ENCODE measurements around the gene TSC22D1.
"Not testable (repeated sequence)": the region's sequence is repeated elsewhere in the genome, so short reads cannot be mapped to it uniquely, and the experiment has no call there.

Gene TSC22D1

DNA sequence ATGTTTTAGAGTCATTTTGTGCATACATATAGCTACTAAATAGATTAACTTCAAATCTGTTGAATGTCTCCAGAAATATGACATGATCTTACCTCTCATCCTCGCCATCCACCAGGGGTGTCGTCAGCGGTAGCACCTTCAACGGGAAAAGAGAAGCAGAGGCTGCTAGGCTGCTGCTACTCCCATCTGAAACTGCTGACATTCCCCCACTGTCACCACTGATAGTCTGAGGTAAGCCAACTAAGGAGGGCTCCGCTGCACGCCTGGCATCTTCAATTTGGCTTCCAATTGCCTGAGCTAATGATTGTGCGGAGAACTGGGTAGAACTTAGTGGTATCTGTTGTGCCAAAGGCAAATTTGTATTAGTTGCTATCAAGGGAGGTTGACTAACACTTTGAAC is 3.1 kb downstream of the TSC22D1 start:
- DNase-seq (ENCODE audit: low read depth) = no peak

DNA sequence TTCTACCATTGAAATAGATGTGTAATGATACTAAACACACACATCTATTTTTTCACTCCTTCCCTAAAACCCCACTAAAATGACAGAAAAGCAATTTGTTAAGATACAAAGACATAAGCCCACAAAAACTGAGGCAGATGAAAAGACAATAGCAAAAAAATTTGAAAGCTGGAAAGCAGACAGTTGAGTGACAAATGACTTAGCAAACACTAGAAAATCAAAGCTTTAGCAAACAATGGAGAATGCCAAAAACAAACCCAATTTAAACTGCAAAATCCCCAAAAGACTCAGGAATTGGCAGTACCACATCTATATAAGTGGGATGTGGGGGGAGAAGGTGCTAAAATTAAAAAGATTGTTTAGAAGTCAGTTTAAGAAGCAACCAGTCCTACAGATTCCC is 9.5 kb downstream of the TSC22D1 start:
- no peak for DNase-seq (ENCODE audit: low read depth)

DNA sequence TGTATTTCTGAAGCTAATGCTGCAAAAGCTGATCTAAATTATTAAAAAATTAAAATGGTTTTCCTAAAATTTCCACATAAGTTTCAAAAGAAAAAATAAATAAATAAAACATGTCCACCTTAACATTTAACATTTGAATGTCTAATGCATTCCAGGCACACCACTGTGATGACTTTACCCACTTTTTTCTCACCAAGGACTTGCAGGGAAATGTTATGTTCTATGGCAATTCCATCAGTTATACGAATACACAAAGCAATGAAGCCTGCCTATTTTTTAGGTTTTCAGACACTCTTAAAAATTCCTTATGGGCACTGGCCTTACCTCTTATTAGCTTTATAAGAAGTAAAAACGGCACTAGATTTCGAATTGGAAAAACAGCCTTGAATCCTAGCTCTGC is 10.2 kb downstream of the TSC22D1 start:
- no peak for DNase-seq (ENCODE audit: low read depth)

DNA sequence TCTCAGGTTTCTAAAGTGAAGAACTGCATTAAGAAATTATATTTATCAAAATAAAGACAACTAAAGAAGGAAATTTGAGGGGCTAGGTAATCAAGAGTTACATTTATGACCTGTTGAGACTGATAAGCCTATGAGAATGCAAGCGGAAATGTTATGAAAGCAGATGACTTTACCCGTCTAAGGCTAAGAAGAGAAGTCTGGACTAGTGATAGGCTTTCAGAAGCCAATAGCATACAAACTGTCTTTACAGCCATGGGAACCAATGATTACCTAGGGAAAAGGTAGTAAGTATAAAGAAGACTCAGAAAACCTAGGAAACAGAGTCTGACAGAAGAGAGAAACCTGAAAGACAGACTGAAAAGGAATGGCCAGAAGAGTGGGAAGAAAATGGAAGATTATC is 11.2 kb downstream of the TSC22D1 start:
- no peak for DNase-seq (ENCODE audit: low read depth)

DNA sequence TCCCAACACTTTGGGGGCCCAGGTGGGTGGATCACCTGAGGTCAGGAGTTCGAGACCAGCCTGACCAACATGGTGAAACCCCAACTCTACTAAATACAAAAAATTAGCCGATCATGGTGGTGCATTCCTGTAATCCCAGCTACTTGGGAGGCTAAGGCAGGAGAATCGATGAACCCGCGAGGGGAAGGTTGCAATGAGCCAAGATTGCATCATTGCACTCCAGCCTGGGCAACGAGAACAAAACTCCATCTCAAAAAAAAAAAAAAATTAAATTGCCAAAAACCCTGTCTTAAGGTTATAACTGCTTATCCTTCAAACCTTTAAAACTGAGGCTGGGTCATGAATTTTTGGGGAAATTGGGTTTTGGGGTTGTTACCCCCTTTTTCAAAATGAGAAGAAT is 13.3 kb downstream of the TSC22D1 start:
- not testable (repeated sequence) for DNase-seq (ENCODE audit: low read depth)

DNA sequence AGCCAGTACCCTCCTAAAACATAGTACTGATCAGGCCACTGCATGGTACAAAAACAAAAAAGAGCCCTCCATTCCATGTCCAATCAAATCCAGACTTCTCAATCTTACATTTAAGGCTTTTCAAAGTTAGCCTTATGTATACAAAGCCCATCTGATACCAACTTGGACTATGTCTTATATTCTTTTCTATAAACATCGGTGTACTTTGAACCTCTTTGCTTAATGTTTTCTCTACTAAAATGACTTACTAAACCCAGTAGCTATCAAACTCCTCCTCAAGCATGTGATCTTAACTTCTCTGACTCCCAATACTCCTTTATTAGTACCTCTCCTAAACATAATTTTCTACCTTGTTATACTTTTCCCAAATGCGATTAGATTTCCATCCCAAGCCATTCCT is 14.8 kb downstream of the TSC22D1 start:
- DNase-seq (ENCODE audit: low read depth) = no peak

DNA sequence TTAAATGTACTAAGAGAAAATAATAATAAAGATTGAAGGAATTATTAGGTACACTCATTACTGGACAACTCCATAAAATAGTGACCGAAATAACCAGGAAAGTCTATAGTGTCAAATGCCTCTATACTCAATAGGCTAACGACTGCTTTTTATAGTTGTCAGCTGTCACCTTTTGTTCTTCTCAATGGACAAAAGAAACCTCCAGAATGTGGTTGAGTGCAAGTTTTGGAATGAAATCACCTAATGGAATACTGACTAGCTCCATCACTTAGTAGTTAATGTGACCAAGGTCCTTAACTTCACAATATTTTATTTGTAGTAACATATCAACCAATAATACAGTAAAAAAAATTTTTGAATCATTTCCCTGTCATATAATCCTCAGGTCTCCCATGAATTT is 18.1 kb downstream of the TSC22D1 start:
- no peak for DNase-seq (ENCODE audit: low read depth)

DNA sequence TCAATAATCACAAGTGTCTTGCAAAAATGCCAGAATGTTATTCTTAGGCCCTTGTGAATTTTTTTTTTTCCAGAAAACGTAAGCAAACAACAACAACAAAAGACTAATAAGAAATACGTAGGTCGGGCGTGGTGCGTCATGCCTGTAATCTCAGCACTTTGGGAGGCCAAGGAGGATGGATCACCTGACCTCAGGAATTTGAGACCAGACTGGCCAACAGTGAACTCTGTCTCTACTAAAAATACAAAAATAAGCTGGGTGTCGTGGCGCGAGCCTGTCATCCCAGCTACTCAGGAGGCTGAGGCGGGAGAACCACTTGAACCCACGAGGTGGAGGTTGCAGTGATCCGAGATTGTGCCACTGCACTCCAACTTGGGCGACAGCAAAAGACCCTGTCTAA is 20.9 kb downstream of the TSC22D1 start:
- DNase-seq (ENCODE audit: low read depth) = no peak

DNA sequence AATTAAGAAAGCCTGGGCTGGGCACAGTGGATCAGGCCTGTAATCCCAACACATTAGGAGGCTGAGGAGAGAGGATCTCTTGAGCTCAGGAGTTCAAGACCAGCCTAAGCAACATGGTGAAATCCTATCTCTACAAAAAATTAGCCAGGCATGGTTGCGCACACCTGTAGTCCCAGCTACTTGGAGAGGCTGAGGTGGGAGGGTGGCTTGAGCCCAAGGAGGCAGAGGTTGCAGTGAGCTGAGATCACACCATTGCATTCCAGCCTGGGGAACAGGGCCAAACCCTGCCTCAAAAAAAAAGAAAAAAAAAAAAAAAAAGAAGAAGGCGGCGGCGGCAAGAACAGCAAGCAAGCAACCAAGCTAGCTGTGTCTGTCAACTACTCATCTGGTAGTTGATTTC is 26.7 kb downstream of the TSC22D1 start:
- DNase-seq (ENCODE audit: low read depth) = no peak

DNA sequence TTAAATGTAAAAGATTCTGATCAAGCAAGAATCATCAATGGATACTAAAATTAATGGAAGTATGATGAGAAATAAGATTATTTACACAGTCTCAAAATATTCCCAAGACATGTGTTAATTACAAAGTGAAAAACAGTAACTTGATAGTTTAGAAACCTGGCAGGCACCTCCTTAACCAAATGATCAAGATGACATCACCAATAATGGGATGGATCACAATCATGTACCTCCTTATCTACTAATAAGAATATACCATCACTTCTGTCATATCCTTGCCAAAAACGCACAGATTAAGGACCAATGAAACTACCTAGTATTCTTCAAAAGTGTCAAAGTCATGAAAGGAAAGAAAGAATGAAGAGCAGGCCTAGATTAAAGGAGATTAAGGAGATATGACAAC is 30.0 kb downstream of the TSC22D1 start:
- DNase-seq (ENCODE audit: low read depth) = no peak

DNA sequence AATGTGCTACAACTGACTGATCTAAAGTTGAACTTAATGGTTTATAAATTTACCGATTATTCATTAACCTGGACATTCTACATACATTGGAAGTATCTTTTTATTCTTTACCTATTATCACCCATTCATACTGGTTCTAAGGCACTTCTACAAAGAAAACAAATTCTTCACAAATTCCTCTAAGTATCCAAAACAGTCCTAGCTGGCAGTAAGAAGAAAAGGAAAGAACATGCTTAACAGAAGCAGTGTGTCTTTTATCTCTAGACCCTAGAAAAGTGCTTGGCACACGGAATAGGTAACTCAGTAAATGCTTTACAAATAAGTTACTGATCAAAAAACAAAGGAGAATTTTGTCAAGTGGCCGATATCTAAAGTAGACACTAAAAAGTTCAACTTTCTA is 32.8 kb downstream of the TSC22D1 start:
- no peak for DNase-seq (ENCODE audit: low read depth)

DNA sequence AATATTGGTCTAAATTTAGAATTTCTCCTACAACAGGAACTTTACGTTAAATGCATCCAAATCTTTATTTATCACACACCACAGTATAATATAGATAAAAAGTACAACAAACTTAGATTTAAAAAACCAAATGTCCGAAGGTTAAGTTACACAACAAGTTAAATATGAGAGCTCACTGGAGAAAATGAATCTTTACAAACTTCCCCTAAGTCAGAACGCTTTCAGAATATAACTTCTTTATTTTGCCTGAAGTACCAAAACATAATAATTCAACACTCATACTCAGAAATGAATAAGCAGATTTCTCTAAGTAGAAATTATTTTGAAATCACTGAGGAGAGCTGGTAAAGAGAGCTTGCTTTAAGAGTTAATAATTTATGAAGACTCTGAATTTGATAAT is 33.8 kb downstream of the TSC22D1 start:
- DNase-seq (ENCODE audit: low read depth) = no peak

DNA sequence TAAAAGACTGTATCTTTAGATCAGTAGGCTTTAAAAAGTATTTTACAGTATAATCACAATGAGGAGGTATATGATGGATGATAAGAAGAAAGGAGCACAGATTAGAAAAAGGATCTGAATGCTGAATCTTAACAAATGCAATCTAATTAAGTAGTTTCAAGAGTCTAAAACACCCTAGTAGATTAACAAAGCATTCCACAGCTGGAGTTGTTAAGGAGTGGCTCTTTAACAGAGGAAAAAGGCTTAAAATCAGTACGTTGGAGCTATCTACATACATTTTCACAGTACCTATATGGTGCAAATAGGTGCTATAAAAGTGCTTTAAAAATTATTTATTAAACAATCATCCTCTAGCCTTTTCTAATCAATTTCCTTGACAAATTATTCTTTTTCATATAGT is 34.5 kb downstream of the TSC22D1 start:
- DNase-seq (ENCODE audit: low read depth) = no peak

DNA sequence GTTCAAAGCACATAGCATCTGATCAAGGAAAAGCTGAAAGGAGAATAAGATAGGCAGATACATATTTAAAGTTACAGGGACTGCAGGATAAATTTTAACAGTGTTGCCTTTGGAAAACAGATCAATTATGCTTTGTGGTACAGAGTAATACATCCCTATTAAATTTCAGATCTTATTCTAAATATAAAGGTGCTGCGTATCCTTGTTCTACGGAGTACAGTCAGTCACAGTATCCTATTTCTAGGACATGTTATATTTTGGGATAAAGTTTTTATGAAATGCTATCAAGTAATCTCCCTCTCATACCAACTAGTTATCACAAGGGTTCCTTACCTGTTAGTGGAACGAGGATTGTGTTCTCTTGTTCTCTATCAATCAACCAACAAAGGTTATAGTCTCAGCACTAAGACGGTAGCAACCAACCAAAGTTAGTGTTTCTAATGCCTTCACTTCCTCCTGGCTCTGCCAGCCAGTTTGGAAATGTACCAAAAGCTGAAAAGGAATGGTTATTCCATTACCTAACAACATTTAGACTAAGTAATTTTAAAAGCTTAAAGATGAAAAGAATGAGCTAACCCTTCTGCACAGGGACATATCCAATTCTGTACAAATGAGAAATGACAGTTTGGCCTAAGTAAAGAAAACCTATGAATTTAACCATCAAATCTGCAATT is 35.2 kb downstream of the TSC22D1 start:
- no peak for DNase-seq (ENCODE audit: low read depth)

DNA sequence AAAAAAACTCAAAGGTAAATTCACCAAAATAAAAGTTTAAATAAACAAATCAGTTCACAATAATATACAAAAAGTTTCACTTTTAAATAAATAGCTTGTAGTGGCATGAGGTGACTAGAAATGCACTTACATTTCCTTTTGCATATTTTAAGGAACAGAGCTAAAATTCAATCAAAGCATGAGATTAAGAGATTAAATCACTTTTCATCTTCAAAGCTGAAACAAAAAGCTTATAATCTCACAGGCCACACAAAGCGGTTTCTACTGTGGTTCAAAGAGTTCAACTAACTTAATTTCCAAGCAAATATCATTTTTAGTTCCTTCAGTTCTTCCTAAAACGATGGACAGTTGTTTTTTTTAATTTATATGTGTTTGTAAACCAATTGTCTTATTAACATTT is 38.9 kb downstream of the TSC22D1 start:
- DNase-seq (ENCODE audit: low read depth) = no peak

DNA sequence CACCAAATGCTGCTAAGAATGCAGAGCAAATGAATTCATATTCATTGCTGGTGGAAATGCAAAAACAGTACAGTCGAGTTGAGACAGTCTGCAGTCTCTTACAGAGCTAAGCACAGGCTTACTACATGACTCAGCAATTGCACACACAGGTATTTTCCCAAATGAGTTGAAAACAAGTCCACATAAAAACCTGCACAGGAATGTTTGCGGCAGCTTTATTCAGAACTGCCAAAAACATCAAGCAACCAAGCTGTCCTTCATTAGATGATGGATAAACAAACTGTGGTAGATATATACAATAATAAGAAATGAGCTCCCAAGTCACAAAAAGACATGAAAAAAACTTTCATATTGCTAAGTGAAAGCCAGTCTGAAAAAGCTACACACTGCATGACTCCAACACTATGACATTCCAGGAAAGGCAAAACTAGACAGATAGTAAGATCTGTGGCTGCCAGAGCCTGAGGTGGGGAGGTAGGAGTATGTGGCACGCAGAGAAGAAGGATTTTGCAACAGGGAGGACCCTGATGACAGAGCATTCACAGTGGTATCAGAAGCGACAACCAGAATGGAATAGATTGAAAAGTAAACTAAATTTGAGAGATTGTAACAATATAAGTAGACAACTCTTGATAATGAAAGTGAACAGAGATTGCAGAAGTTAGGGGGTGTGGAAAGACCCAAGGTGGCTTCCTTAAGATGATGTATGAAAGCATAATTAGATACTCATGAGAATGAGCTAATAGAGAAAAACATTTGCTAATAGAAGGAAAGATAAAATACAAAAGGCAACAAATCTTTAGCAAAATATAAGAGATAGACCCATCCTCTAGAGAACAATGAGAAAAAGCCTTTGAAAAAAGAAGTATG is 52.7 kb downstream of the TSC22D1 start:
- DNase-seq (ENCODE audit: low read depth) = no peak

DNA sequence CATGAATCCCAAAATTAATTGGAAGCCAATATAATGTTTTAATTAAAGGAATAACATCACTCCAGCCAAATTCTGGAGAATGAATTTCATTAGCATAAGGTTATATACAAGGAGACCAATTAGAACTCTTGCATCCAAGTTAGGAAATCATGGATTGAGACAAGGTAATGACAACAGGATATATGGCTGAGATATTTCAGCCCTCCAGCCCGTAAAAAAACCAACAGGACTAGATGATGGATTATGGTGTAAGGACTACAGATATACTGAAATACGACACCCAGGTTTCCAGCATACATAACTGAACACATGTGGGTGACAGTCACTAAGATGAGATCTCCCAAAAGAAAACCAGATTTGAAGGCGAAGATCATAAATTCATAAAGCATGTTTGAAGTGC is 56.5 kb downstream of the TSC22D1 start:
- DNase-seq (ENCODE audit: low read depth) = no peak

DNA sequence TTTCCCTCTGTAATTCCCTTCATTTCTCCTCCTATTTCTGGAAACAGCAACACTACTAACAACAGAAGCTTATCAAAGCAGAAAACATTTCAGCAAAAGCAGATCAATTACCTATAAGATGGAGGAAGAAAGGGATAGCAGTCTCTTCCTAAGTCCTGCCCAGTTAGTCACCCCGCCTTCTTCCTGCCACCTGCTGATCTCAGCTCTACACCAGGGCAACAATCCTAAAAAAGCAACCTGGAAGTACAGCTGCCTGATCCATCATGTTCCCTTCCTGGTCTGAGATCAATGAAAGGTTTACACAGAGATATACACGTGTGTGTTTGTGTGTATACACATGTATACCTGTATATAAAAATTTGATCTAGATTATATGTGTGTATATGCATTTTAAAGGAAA is 59.4 kb downstream of the TSC22D1 start:
- DNase-seq (ENCODE audit: low read depth) = no peak

DNA sequence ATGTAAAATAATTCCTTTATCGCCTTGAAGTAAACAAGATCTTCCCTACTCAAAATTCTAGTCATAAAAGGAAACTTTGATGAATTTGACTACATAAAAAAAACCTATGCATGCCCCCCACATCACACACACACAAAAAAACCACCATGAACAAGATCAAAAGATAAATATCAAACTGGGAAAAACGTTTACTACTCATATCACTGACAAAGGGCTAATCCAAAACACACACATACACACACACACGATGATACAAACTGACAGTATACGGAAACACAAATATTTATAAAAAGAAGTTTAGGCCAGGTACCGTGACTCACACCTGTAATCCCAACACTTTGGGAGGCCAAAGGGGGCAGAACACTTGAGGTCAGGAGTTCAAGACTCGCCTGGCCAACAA is 61.9 kb downstream of the TSC22D1 start:
- DNase-seq (ENCODE audit: low read depth) = no peak

DNA sequence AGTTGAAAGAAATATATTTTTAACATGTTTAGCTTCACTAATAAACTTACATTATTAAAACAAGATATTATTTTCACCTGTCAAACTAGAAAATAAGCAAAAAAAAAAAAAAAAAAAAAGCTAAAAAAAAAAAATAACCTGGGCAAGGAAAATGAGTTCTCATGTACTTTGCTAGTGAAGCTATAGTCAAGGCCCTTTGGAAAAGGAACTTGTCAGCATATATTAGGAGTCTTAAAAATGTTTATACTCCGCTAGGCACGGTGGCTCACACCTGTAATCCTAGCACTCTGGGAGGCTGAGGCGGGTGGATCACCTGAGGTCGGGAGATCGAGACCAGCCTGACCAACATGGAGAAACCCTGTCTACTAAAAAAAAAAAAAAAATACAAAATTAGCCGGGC is 66.3 kb downstream of the TSC22D1 start:
- not testable (repeated sequence) for DNase-seq (ENCODE audit: low read depth)

DNA sequence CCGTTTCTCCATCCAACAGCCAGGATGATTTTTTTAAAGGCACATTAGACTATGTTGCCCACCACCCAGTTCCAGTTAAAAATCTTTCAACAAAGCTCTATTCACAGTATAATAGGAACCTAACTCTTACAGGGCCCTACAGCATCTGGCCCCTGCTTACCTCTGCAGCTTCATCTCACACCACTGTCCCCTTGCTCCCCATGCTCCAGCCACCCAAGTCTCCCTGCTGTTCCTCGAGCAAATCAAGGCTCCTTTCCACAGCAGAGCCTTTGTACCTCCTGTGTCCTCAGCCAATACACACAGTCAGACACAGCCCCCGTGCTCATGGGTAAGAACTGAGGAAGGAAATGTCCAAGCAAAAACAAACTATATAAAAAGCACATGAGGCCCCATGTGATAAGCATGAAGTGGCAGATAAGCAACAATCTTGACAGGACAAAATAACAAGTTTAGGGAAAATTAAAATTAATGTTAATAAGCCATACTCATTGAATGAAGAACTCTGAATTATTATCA is 67.5 kb downstream of the TSC22D1 start:
- no peak for DNase-seq (ENCODE audit: low read depth)

DNA sequence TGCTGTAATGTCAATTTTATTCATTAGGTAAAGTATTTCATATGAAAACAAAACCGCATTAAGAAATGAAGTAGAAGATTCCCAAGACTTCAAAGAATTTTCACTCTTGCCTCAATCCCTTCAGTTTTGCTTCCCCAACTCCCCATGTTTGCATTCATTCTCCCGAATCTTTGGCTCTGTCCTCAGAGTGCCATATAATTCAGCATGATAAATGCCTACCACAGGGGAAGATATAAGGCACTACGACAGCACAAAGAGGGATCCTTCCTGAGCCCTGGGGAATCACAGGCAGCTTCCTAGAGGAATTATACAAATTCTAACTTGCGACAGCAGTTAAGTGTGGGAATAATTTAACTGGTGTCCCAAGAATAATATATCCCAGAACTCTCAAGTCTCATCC is 68.5 kb downstream of the TSC22D1 start:
- no peak for DNase-seq (ENCODE audit: low read depth)

DNA sequence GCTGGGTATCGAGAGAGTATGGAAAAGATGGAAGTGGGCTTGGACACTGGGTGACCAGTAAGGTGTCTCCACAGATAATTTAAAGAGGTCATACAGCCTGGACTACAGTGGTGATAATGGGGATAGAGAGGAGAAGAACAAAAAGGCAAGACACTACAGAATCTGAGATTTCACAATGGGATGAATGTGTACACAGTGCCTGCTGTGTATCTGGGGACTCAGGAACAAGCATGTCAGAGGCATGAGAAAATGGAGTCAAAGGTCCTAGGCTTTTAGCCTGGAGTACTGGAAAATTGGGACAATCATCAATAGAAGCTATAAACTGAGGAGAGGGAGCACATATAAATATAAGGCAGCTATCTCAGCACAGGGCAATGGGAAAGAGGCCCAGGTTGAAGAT is 69.4 kb downstream of the TSC22D1 start:
- no peak for DNase-seq (ENCODE audit: low read depth)

DNA sequence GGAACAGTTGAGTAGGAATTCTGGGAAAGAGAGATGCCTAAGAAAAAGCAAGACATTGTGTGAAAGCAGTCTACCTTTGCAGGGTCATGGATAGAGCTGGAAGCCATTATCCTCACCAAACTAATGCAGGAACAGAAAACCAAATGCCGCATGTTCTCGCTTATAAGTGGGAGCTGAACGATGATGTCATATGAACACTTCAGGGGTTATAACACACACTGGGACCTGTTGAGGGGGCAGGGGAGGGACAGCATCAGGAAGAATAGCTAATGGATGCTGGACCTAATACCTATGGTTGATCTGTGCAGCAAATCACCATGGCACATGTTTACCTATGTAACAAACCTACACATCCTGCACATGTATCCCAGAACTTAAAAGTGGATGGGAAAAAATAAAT is 69.9 kb downstream of the TSC22D1 start:
- no peak for DNase-seq (ENCODE audit: low read depth)

Data from activated T-cell treated with anti-CD3 and anti-CD28 coated beads for 1 hour (primary cell).